Measurements from ENCODE around the gene IGSF23.
"Not testable (repeated sequence)": the region's sequence is repeated elsewhere in the genome, so short reads cannot be mapped to it uniquely, and the experiment has no call there.

The IGSF23 gene

GRCh38 chr19:44683434-44684210 lies 70.3 kb downstream of the IGSF23 start:
- H3K27ac ChIP-seq = no peak overlapping the region
- no peak for TF ChIP-seq ZFX (IDR thresholded peaks at IDR 0.05; ENCODE audit: borderline replicate concordance)
- no peak for TF ChIP-seq CTCF (IDR thresholded peaks at IDR 0.05)

GRCh38 chr19:44684396-44684795 lies 71.0 kb downstream of the IGSF23 start:
- H3K27ac ChIP-seq = not testable (repeated sequence)

- TF ChIP-seq ZFX (IDR thresholded peaks at IDR 0.05; ENCODE audit: borderline replicate concordance) (no peak), CTCF (IDR thresholded peaks at IDR 0.05) (no peak)
- no peak overlapping the region for H3K27ac ChIP-seq
Measured at GRCh38 chr19:44684892-44685863, 71.8 kb downstream of the IGSF23 start.

GRCh38 chr19:44685877-44686276 lies 72.5 kb downstream of the IGSF23 start:
- H3K27ac ChIP-seq = no peak overlapping the region
- TF ChIP-seq ZFX (IDR thresholded peaks at IDR 0.05; ENCODE audit: borderline replicate concordance) (no peak), CTCF (IDR thresholded peaks at IDR 0.05) (no peak)
